HepG2 (cell line): Measurements from ENCODE around the gene MYO1B. TPM values are rescaled to one million over a fixed set of nuclear protein-coding genes. Genes with fewer than 3 reads are reported as not detected.

Source experiments
- ATAC-seq: fragments of 200-7000 bp; cut with Tn5 transposase; 3 replicates; pipeline ENCODE4 v1.9.1; 2020; ENCODE audit warnings: mild to moderate bottlenecking, moderate library complexity
- BruUV-seq: library from RNA; stranded (reverse); fragments of 400-500 nt; replicated peaks from 2 replicates; lab custom pipeline; 2021; lab: Mats Ljungman, UMichigan
- CTCF ChIA-PET: fragments of 300-600 bp; formaldehyde crosslinking; extraction: SDS; loops from one replicate; lab custom pipeline; 2021; ENCODE audit warnings: low total read pairs, inconsistent platforms, low intra/inter-chr PET ratio; lab: Yijun Ruan, JAX
- POLR2A ChIA-PET: fragments of 350-600 bp; sonication (Branson Sonifier 250); formaldehyde crosslinking; loops from one replicate; lab custom pipeline; 2020; ENCODE audit warnings: antibody characterized with exemption, inconsistent platforms; lab: Yijun Ruan, JAX
- DNase-seq: peaks from one replicate; pipeline ENCODE4 v3.0.0-alpha.2; 2015; ENCODE audit warnings: low spot score
- FAIRE-seq: peaks from 3 replicates; lab custom pipeline; 2011; peaks lifted over from hg19 to GRCh38; lab: Jason Lieb, UNC
- H2AFZ ChIP-seq: one replicate; pipeline ENCODE4 v1.6.1; 2011; ENCODE audit warnings: low read length, inconsistent platforms
- H3K27ac ChIP-seq: fragments of 300-600 bp; 3 replicates; pipeline ENCODE4 v1.8.0; 2011; ENCODE audit warnings: mixed run types, mild to moderate bottlenecking, mixed read lengths, low read length, inconsistent platforms; ENCODE audit not compliant: insufficient read depth; ENCODE audit errors: extremely low read length
- H3K27me3 ChIP-seq, 2 experiments: fragments of 200-600 bp in 1 of 2; 2 replicates in 1 of 2; 3 replicates in 1 of 2; pipeline versions ENCODE4 v1.6.0 to v1.8.0; 2011; ENCODE audit warnings: low read length in 2 of 2, mild to moderate bottlenecking in 2 of 2, moderate library complexity in 2 of 2, inconsistent platforms in 1 of 2; ENCODE audit not compliant: insufficient read depth in 2 of 2, control insufficient read depth in 1 of 2
- H3K36me3 ChIP-seq, 2 experiments: fragments of 200-600 bp in 1 of 2; replicated peaks in 1 of 2; 2 replicates in 1 of 2; 3 replicates in 1 of 2; pipeline versions ENCODE4 v1.5.1 to v1.8.0; 2011; ENCODE audit warnings: low read length in 2 of 2, inconsistent platforms in 1 of 2; ENCODE audit not compliant: insufficient read depth in 2 of 2, control insufficient read depth in 1 of 2
- H3K4me1 ChIP-seq: 2 replicates; pipeline ENCODE4 v1.5.1; 2012; ENCODE audit warnings: low read length, inconsistent platforms; ENCODE audit not compliant: insufficient read depth
- H3K4me2 ChIP-seq: 2 replicates; pipeline ENCODE4 v1.6.0; 2011; ENCODE audit warnings: low read depth, low read length, inconsistent platforms
- H3K4me3 ChIP-seq, 3 experiments: fragments of 200-600 bp in 1 of 3; sonication (generic), shearing (Covaris generic) in 1 of 3; replicated peaks in 1 of 3; 2 replicates each; pipeline ENCODE4 v1.5.1; 2011 to 2016; ENCODE audit warnings: low read length in 3 of 3, inconsistent platforms in 2 of 3, low read depth in 2 of 3, mild to moderate bottlenecking in 2 of 3, control low read depth in 1 of 3, mixed read lengths in 1 of 3; ENCODE audit not compliant: insufficient read depth in 1 of 3
- H3K79me2 ChIP-seq: one replicate; pipeline ENCODE4 v1.6.1; 2011; ENCODE audit warnings: low read length, inconsistent platforms; ENCODE audit not compliant: insufficient read depth
- H3K9ac ChIP-seq: 2 replicates; pipeline ENCODE4 v1.6.0; 2011; ENCODE audit warnings: mild to moderate bottlenecking, low read depth, low read length, inconsistent platforms; ENCODE audit not compliant: insufficient read depth
- H3K9me3 ChIP-seq: 2 replicates; pipeline ENCODE4 v1.5.1; 2012; ENCODE audit warnings: mild to moderate bottlenecking, low read length
- H4K20me1 ChIP-seq: 2 replicates; pipeline ENCODE4 v1.6.0; 2011; ENCODE audit warnings: inconsistent platforms, mild to moderate bottlenecking, low read length, moderate library complexity; ENCODE audit not compliant: insufficient read depth
- DBP ChIP-seq: sonication (generic); formaldehyde crosslinking; IDR thresholded peaks from 2 replicates; pipeline ENCODE4 v1.4.0; 2020; ENCODE audit warnings: missing genetic modification reagents; ENCODE audit errors: not compliant biosample characterization
- EZH2 ChIP-seq: conservative IDR thresholded peaks from 2 replicates; pipeline ENCODE4 v1.6.1; 2012; ENCODE audit warnings: mild to moderate bottlenecking, low read depth, low read length, moderate library complexity
- HIC2 ChIP-seq: sonication (generic); formaldehyde crosslinking; IDR thresholded peaks from 2 replicates; pipeline ENCODE4 v1.9.0; 2022; ENCODE audit warnings: low read depth, missing genetic modification reagents
- KAT7 ChIP-seq: IDR thresholded peaks from 2 replicates; pipeline ENCODE4 v1.6.1; 2018; ENCODE audit warnings: borderline replicate concordance, missing compliant biosample characterization
- MEF2D ChIP-seq: sonication (generic); formaldehyde crosslinking; IDR thresholded peaks from 2 replicates; pipeline ENCODE4 v1.5.1; 2020; ENCODE audit warnings: mild to moderate bottlenecking, missing genetic modification reagents
- SIN3A ChIP-seq: IDR thresholded peaks from 2 replicates; pipeline ENCODE4 v1.6.1; 2011; ENCODE audit warnings: low read depth, mild to moderate bottlenecking, control low read depth, low read length, borderline replicate concordance
- SRY ChIP-seq: sonication (generic); formaldehyde crosslinking; IDR thresholded peaks from 2 replicates; pipeline ENCODE4 v1.8.0; 2022; ENCODE audit warnings: mild to moderate bottlenecking, missing genetic modification reagents
- TBX2 ChIP-seq: sonication (generic); formaldehyde crosslinking; IDR thresholded peaks from 2 replicates; pipeline ENCODE4 v1.5.0; 2020; ENCODE audit warnings: missing genetic modification reagents, mild to moderate bottlenecking, borderline replicate concordance
- TFDP2 ChIP-seq: sonication (generic); formaldehyde crosslinking; IDR thresholded peaks from 2 replicates; pipeline ENCODE4 v1.4.0; 2020; ENCODE audit warnings: missing genetic modification reagents
- ZKSCAN8 ChIP-seq: IDR thresholded peaks from 2 replicates; pipeline ENCODE4 v1.6.1; 2016; ENCODE audit warnings: borderline replicate concordance, missing genetic modification reagents, missing compliant biosample characterization
- ZNF564 ChIP-seq: sonication (generic); formaldehyde crosslinking; IDR thresholded peaks from 2 replicates; pipeline ENCODE4 v1.8.1; 2023; ENCODE audit warnings: mild to moderate bottlenecking, missing genetic modification reagents
- ZNF576 ChIP-seq: sonication (generic); formaldehyde crosslinking; IDR thresholded peaks from 2 replicates; pipeline ENCODE4 v1.4.0; 2020; ENCODE audit warnings: mild to moderate bottlenecking, missing genetic modification reagents
- WGBS: methylation state at CpG from one replicate; pipeline ENCODE4 v1.1.6; 2017; ENCODE audit warnings: low lambda C conversion rate; 5-methylcytosine and 5-hydroxymethylcytosine counted together
- in situ Hi-C: cut with HindIII; loops from 2 replicates; pipeline ENCODE4 v1.10.0; 2017; ENCODE audit warnings: low pct_unique_long_range_greater_than_20kb; ENCODE audit not compliant: extremely low pct_ligation_motif_present
- intact Hi-C: fragments of 100-400 bp; cut with micrococcal nuclease; formaldehyde crosslinking; loops from one replicate; pipeline ENCODE4 v1.10.0; 2022; ENCODE audit not compliant: unreplicated experiment
- polyA plus RNA-seq, 8 experiments: library from polyadenylated mRNA; depleted of rRNA in 3 of 8; stranded (reverse) in 7 of 8; unstranded in 1 of 8; fragments of >200 nt; fragmentation: Illumina TruSeq in 4 of 8; extraction: Trizol in 4 of 8; gene quantifications; 2 replicates each; pipeline versions ENCODE4 v1.2.1 to v1.2.3, GENCODE V29; 2011 to 2016; ENCODE audit warnings: low read depth in 4 of 8, missing spikeins in 1 of 8, mixed read lengths in 1 of 8; ENCODE audit not compliant: insufficient read depth in 1 of 8
- total RNA-seq, 5 experiments: library from RNA; depleted of rRNA; stranded (reverse); fragments of >200 nt; fragmentation: Illumina TruSeq; extraction: Trizol; gene quantifications; 2 replicates each; pipeline ENCODE4 v1.2.3, GENCODE V29; 2016; ENCODE audit warnings: low read depth in 1 of 5

Gene MYO1B
- total and polyA plus RNA-seq, 2 of the 13 experiments (the other 11 are each of a cell fraction or from before 2014, with no cell fraction given): 36.9 to 89.8 TPM

DNA sequence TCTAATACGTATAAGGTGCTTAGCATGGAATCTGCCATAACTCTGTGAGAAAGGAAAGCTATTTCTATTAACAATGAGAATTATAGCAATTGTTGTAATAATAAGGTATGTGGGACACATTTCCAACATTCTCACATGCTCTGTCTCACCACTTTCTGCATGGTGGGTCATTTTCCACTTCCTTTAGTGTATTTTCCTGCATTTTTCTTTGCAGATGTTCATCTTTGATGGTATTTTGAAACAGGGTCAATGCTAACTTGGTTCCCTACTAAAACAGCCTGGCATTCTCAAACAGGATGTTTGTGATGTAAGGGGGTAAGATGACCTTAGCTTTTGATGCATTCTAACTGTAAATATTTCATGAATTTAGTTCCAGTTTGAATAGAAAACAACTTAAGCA, 54.7 kb downstream of the MYO1B start (continued):
- TF ChIP-seq DBP (CRISPR knock-in tag) (no peak), TFDP2 (CRISPR knock-in tag) (no peak), ZKSCAN8 (no peak), SIN3A (no peak), ZNF576 (CRISPR knock-in tag) (no peak), TBX2 (CRISPR knock-in tag) (no peak), EZH2 (no peak), SRY (CRISPR knock-in tag) (no peak)

DNA sequence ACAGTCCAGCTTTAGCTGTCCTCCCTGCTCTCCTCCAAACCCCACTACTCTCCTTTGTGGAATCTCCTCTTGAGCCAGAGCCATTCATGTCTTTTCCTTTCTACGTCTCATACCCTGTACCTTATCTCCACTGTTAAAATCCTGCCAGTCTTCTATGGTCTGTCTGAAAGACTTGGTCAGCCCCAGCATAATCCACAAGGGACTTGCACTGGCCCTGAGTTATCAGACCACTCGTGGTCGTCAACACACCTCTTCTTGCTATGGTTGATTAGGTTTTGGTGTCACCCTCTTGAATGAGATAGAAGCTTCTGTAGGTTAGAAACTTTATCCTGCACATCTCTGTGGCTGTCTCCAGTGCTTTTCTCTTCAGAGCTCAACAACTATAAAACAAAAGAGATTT, 56.8 kb downstream of the MYO1B start:
- Histone ChIP-seq H3K27ac (no peak overlapping the region), H3K4me3 (no peak overlapping the region), H2AFZ (no peak overlapping the region), H3K4me2 (no peak overlapping the region), H3K9ac (no peak overlapping the region), H3K79me2 (peaks cover 11% of the 10 kb centered on the region), H3K9me3 (no peaks in the 10 kb centered on the region), H3K27me3 (no peaks in the 10 kb centered on the region), H4K20me1 (no peaks in the 10 kb centered on the region), H3K36me3 (peaks cover 2 to 29% of the 10 kb centered on the region in 2 experiments; a peak in 3 of 5 replicates), H3K4me1 (peaks cover 18% of the 10 kb centered on the region)
- TF ChIP-seq ZNF564 (CRISPR knock-in tag): no peak
- TF ChIP-seq HIC2: no peak
- TF ChIP-seq MEF2D (CRISPR knock-in tag): no peak
- no peak for TF ChIP-seq KAT7
- BruUV-seq: no TSS peak
- ChIA-PET POLR2A (interaction anchor here (2.5 kb wide), 1 partner anchor 56 kb away, joined by 11 read pairs; the partner anchor contains the start of gene MYO1B), CTCF (interaction anchor here (1.4 to 2.6 kb wide), 2 partner anchors 58 to 70 kb away, joined by 7 to 18 read pairs; partner anchors contain the start of gene MYO1B)
- FAIRE-seq (no peak), DNase-seq (no peak), ATAC-seq (no peak)
- intact Hi-C loops: loop anchor here (1.0 to 5.0 kb wide), 5 partner anchors 39 to 135 kb away; no protein-coding TSS in a partner anchor
- 94% methylated on average over 3 of the region's 3 CpGs for WGBS
- in situ Hi-C loops: no loop called here
